Panc1 (cell line): Measurements from ENCODE around the gene SLC22A23. TPM values are rescaled to one million over a fixed set of nuclear protein-coding genes. Genes with fewer than 3 reads are reported as not detected.

Source experiments
- ATAC-seq: fragments of 200-7000 bp; cut with Tn5 transposase; 2 replicates; pipeline ENCODE4 v1.9.1; 2020; ENCODE audit warnings: mild to moderate bottlenecking, moderate library complexity
- BruUV-seq: library from RNA; stranded (reverse); fragments of 400-500 nt; replicated peaks from 2 replicates; lab custom pipeline; 2021; lab: Mats Ljungman, UMichigan
- CTCF ChIA-PET: fragments of 300-600 bp; sonication (Branson Sonifier 250); formaldehyde crosslinking; loops from one replicate; lab custom pipeline; 2022; ENCODE audit warnings: antibody characterized with exemption; lab: Charles Lee
- POLR2A ChIA-PET: fragments of 300-600 bp; sonication (Branson Sonifier 250); formaldehyde crosslinking; loops from one replicate; lab custom pipeline; 2022; ENCODE audit warnings: antibody characterized with exemption; lab: Charles Lee
- DNase-seq: peaks from one replicate; pipeline ENCODE4 v3.0.0-alpha.2; 2010; ENCODE audit warnings: low read depth, low spot score
- H3K27ac ChIP-seq: 2 replicates; pipeline ENCODE4 v1.5.1; 2011; ENCODE audit warnings: mild to moderate bottlenecking, low read length, inconsistent platforms
- H3K27me3 ChIP-seq: fragments of 200-500 bp; sonication (Bioruptor generic); 2 replicates; pipeline ENCODE4 v1.6.0; 2014; ENCODE audit warnings: low read length, inconsistent platforms; ENCODE audit not compliant: control insufficient read depth, insufficient read depth
- H3K36me3 ChIP-seq: fragments of 200-500 bp; sonication (Bioruptor generic); 2 replicates; pipeline ENCODE4 v1.5.1; 2014; ENCODE audit warnings: inconsistent platforms, mild to moderate bottlenecking, low read length, moderate library complexity; ENCODE audit not compliant: control insufficient read depth, insufficient read depth
- H3K4me1 ChIP-seq: 2 replicates; pipeline ENCODE4 v1.5.1; 2011; ENCODE audit warnings: inconsistent platforms, mild to moderate bottlenecking, low read length, moderate library complexity; ENCODE audit not compliant: control insufficient read depth, insufficient read depth
- H3K4me3 ChIP-seq, 2 experiments: 2 replicates each; pipeline ENCODE4 v1.5.1; 2011 to 2012; ENCODE audit warnings: low read depth in 2 of 2, low read length in 2 of 2, mild to moderate bottlenecking in 2 of 2, inconsistent platforms in 1 of 2, moderate library complexity in 1 of 2
- H3K9me3 ChIP-seq: fragments of 200-500 bp; sonication (Bioruptor generic); 2 replicates; pipeline ENCODE4 v1.5.1; 2014; ENCODE audit warnings: low read depth, mild to moderate bottlenecking, inconsistent platforms, low read length, moderate library complexity; ENCODE audit not compliant: control insufficient read depth, insufficient read depth
- POLR2AphosphoS5 ChIP-seq: IDR thresholded peaks from 2 replicates; pipeline ENCODE4 v1.6.1; 2012; ENCODE audit warnings: mild to moderate bottlenecking, low read depth, low read length, moderate library complexity
- SIN3A ChIP-seq: IDR thresholded peaks from 2 replicates; pipeline ENCODE4 v1.6.1; 2012; ENCODE audit warnings: low read depth, mild to moderate bottlenecking, low read length, moderate library complexity, borderline replicate concordance; ENCODE audit not compliant: insufficient read depth
- TCF7L2 ChIP-seq: IDR thresholded peaks from 2 replicates; pipeline ENCODE4 v1.6.1; 2011; ENCODE audit warnings: mild to moderate bottlenecking, low read depth, low read length, inconsistent platforms
- in situ Hi-C: cut with HindIII; loops from 2 replicates; pipeline ENCODE4 v1.10.0; 2016; ENCODE audit warnings: low sequenced_read_pairs, low pct_unique_long_range_greater_than_20kb
- intact Hi-C: fragments of 100-400 bp; cut with micrococcal nuclease; formaldehyde crosslinking; loops from one replicate; pipeline ENCODE4 v1.10.0; 2022; ENCODE audit not compliant: unreplicated experiment
- total RNA-seq: library from RNA; stranded (reverse); gene quantifications from one replicate; pipeline ENCODE4 v1.2.1, GENCODE V29; 2021; ENCODE audit not compliant: unreplicated experiment
- TF ChIP-seq, protein P1 (sequence below), 2 experiments: IDR thresholded peaks; 2 replicates each; pipeline ENCODE4 v1.6.1; 2011 to 2012; ENCODE audit warnings: low read depth in 2 of 2, control low read depth in 1 of 2, low read length in 1 of 2, mild to moderate bottlenecking in 1 of 2, moderate library complexity in 1 of 2; ENCODE audit not compliant: insufficient read depth in 1 of 2
- TF ChIP-seq, protein P2 (sequence below): fragments of 450-650 bp; IDR thresholded peaks from 2 replicates; pipeline ENCODE4 v1.5.1; 2017; ENCODE audit warnings: mild to moderate bottlenecking

SLC22A23 gene
- total RNA-seq, 1 experiment from 2014 or later = 4.5 TPM

DNA sequence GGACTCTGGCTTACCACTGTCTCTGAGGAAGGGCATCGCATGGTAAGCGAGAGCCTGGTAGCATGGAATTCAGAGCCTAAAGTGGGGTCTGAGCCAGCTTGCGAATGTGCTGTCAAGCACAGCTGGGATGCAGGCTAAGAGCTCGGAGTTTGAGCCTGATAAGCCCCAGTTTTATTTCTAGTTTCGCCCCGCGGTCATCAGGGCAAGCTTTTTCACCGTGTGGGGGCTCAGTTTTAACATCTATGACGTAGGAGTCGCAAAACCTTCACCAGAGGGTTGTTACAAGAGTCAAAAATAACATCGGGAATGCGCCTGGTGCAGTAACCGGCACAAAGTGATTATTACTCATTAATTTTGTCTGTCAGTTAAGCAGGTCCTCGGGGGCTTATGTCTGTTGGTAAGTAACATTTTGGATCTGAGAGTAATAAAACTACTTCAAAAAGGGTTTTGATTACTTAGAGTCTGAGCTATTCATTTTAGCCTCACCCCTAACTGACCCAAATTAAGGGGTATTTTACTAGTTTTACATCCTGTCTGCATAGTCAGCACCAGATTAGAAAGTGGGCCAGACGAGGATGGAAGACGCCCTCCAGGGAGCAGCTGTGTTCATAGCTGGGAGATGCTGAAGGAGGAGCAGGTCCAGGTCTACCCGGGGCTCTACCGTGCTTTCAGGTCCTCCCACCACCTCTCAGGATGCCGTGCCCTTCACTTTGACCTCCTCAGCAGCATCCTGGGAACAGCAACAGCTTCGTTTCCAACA lies 29.7 kb downstream of the SLC22A23 start:
- no peak for DNase-seq
- in situ Hi-C loops (no loop called here), intact Hi-C loops (no loop called here)
- H3K27me3 ChIP-seq = no peaks in the 10 kb centered on the region
- CTCF ChIA-PET = interaction anchor here (0.7 kb wide), 1 partner anchor 30 kb away, joined by 4 read pairs; the partner anchor contains the start of gene SLC22A23
- ATAC-seq = no peak
- no peak overlapping the region for H3K4me3 ChIP-seq
- no peaks in the 10 kb centered on the region for H3K36me3 ChIP-seq
- H3K27ac ChIP-seq = no peak overlapping the region
- no TSS peak for BruUV-seq
- POLR2A ChIA-PET = interaction anchor here (0.7 kb wide), 1 partner anchor 17 kb away, joined by 3 read pairs; no protein-coding TSS in a partner anchor
- H3K9me3 ChIP-seq = no peaks in the 10 kb centered on the region
- TF ChIP-seq TCF7L2 (no peak), SIN3A (no peak), POLR2AphosphoS5 (no peak)
- TF ChIP-seq, protein P1, sequence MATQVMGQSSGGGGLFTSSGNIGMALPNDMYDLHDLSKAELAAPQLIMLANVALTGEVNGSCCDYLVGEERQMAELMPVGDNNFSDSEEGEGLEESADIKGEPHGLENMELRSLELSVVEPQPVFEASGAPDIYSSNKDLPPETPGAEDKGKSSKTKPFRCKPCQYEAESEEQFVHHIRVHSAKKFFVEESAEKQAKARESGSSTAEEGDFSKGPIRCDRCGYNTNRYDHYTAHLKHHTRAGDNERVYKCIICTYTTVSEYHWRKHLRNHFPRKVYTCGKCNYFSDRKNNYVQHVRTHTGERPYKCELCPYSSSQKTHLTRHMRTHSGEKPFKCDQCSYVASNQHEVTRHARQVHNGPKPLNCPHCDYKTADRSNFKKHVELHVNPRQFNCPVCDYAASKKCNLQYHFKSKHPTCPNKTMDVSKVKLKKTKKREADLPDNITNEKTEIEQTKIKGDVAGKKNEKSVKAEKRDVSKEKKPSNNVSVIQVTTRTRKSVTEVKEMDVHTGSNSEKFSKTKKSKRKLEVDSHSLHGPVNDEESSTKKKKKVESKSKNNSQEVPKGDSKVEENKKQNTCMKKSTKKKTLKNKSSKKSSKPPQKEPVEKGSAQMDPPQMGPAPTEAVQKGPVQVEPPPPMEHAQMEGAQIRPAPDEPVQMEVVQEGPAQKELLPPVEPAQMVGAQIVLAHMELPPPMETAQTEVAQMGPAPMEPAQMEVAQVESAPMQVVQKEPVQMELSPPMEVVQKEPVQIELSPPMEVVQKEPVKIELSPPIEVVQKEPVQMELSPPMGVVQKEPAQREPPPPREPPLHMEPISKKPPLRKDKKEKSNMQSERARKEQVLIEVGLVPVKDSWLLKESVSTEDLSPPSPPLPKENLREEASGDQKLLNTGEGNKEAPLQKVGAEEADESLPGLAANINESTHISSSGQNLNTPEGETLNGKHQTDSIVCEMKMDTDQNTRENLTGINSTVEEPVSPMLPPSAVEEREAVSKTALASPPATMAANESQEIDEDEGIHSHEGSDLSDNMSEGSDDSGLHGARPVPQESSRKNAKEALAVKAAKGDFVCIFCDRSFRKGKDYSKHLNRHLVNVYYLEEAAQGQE (IDR thresholded peaks at IDR 0.05; ENCODE audit: insufficient read depth in 1 of 2, low read depth in 2 of 2, low read length in 1 of 2) = no peak
- TF ChIP-seq, protein P2, sequence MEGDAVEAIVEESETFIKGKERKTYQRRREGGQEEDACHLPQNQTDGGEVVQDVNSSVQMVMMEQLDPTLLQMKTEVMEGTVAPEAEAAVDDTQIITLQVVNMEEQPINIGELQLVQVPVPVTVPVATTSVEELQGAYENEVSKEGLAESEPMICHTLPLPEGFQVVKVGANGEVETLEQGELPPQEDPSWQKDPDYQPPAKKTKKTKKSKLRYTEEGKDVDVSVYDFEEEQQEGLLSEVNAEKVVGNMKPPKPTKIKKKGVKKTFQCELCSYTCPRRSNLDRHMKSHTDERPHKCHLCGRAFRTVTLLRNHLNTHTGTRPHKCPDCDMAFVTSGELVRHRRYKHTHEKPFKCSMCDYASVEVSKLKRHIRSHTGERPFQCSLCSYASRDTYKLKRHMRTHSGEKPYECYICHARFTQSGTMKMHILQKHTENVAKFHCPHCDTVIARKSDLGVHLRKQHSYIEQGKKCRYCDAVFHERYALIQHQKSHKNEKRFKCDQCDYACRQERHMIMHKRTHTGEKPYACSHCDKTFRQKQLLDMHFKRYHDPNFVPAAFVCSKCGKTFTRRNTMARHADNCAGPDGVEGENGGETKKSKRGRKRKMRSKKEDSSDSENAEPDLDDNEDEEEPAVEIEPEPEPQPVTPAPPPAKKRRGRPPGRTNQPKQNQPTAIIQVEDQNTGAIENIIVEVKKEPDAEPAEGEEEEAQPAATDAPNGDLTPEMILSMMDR = no peak
- no peaks in the 10 kb centered on the region for H3K4me1 ChIP-seq

DNA sequence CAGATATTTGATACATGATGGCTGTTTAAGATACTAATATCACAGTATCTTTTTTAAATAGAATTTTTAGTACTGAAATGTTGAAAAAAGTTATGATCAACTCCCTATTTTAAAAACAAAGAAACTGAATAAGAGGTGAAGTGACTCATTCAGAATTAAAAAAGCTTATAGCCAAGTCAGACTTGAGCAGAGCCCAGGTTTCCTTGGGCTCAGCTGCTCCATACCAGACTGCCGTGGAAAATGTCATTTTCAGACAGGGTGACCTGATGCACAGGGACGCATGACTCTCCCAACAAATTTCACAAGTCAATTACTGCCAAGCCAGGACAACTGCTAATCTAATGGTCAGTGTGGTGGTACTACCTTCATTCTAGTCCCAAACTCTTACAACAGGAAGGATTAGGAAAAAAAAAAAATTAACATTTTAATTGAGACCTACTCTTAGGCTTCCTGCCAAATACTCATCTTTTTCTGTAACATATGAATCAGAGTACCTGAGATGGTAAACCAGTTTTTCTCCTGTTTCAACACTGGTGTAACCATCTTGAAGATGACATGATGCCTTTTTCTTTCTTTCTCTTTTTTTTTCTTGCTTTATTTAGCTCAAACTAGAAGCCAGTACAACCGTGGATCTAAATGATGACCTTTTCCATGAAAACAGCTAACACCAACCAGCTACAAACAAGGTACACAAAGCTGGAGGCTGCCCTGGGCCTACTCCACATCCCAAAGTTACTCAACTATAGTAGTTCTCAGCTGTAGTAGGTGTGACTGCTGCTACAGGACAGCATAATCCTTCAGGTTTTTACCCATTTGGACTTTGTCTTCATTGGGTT lies 30.5 kb downstream of the SLC22A23 start:
- Histone ChIP-seq H3K4me3 (no peak overlapping the region), H3K27me3 (no peaks in the 10 kb centered on the region), H3K36me3 (no peaks in the 10 kb centered on the region), H3K27ac (no peak overlapping the region), H3K4me1 (no peaks in the 10 kb centered on the region), H3K9me3 (no peaks in the 10 kb centered on the region)
- POLR2A ChIA-PET = no interaction called here
- TF ChIP-seq, protein P1 (IDR thresholded peaks at IDR 0.05; ENCODE audit: insufficient read depth in 1 of 2, low read depth in 2 of 2, low read length in 1 of 2) = no peak
- TF ChIP-seq TCF7L2 = no peak
- TF ChIP-seq, protein P2 = no peak
- no peak for TF ChIP-seq SIN3A
- TF ChIP-seq POLR2AphosphoS5 = no peak
- CTCF ChIA-PET = no interaction called here
- intact Hi-C loops (no loop called here), in situ Hi-C loops (no loop called here)
- no peak for DNase-seq
- no TSS peak for BruUV-seq
- ATAC-seq = no peak
